SK-N-MC (cell line): ENCODE measurements around the gene ATP9B.
"Not testable (repeated sequence)": the region's sequence is repeated elsewhere in the genome, so short reads cannot be mapped to it uniquely, and the experiment has no call there.

Experiments
- DNase-seq: peaks from one replicate; pipeline ENCODE4 v3.0.0-alpha.2; 2011; ENCODE audit warnings: low read depth, low spot score
- H3K27ac ChIP-seq: fragments of 200-600 bp; sonication (generic); 2 replicates; pipeline ENCODE4 v1.5.1; 2016; ENCODE audit warnings: mixed run types
- H3K36me3 ChIP-seq: fragments of 200-600 bp; sonication (generic); 2 replicates; pipeline ENCODE4 v1.6.1; 2017; ENCODE audit warnings: antibody characterized with exemption, low read length, mixed read lengths; ENCODE audit not compliant: insufficient read depth
- H3K4me3 ChIP-seq: fragments of 200-600 bp; sonication (generic); 2 replicates; pipeline ENCODE4 v1.5.1; 2016
- H3K9ac ChIP-seq: fragments of 200-600 bp; sonication (generic); 2 replicates; pipeline ENCODE4 v1.8.0; 2017; ENCODE audit warnings: mixed run types, mixed read lengths; ENCODE audit not compliant: insufficient read length
- H3K9me3 ChIP-seq: fragments of 200-600 bp; sonication (generic); 2 replicates; pipeline ENCODE4 v1.6.1; 2017; ENCODE audit warnings: low read depth, mild to moderate bottlenecking, antibody characterized with exemption, low read length, moderate library complexity, mixed read lengths
- EZH2 ChIP-seq: fragments of 200-600 bp; sonication (generic); IDR thresholded peaks from one replicate; pipeline ENCODE4 v1.6.1; 2017; ENCODE audit warnings: antibody characterized with exemption
- FOXP2 ChIP-seq: optimal IDR thresholded peaks from 2 replicates; pipeline ENCODE3; 2011; ENCODE audit warnings: mild to moderate bottlenecking, moderate library complexity; ENCODE audit not compliant: insufficient read depth; ENCODE audit errors: extremely low read length, control extremely low read depth
- POLR2AphosphoS5 ChIP-seq: IDR thresholded peaks from 2 replicates; pipeline ENCODE4 v1.6.1; 2012; ENCODE audit warnings: mild to moderate bottlenecking, low read depth, low read length, borderline replicate concordance

The ATP9B gene

GRCh38 chr18:79318142-79318673 is 249.0 kb downstream of the ATP9B start:
- no peak for DNase-seq
- H3K27ac ChIP-seq = no peak overlapping the region
- H3K9me3 ChIP-seq = no peaks in the 10 kb centered on the region
- no peak overlapping the region for H3K4me3 ChIP-seq
- H3K9ac ChIP-seq = no peak overlapping the region
- H3K36me3 ChIP-seq = peaks cover 4% of the 10 kb centered on the region; the same call in 1 of the 2 replicates
- TF ChIP-seq POLR2AphosphoS5 = no peak
- TF ChIP-seq FOXP2 = no peak
- TF ChIP-seq EZH2 = no peak

- TF ChIP-seq FOXP2 (no peak), EZH2 (no peak), POLR2AphosphoS5 (no peak)
- Histone ChIP-seq H3K9me3 (no peaks in the 10 kb centered on the region), H3K36me3 (peaks cover 4% of the 10 kb centered on the region; the same call in 1 of the 2 replicates), H3K27ac (no peak overlapping the region), H3K9ac (no peak overlapping the region), H3K4me3 (no peak overlapping the region)
- DNase-seq = no peak
Observed at GRCh38 chr18:79320216-79320850, 251.1 kb downstream of the ATP9B start.

- no peaks in the 10 kb centered on the region for H3K9me3 ChIP-seq
- H3K9ac ChIP-seq = no peak overlapping the region
- no peak for TF ChIP-seq FOXP2
- no peak for TF ChIP-seq EZH2
- no peak for TF ChIP-seq POLR2AphosphoS5
- no peak overlapping the region for H3K27ac ChIP-seq
- no peak overlapping the region for H3K4me3 ChIP-seq
- H3K36me3 ChIP-seq = no peaks in the 10 kb centered on the region
- no peak for DNase-seq
Observed at GRCh38 chr18:79321625-79322405, 252.6 kb downstream of the ATP9B start.

- Histone ChIP-seq H3K4me3 (no peak overlapping the region), H3K9ac (no peak overlapping the region), H3K9me3 (no peaks in the 10 kb centered on the region), H3K36me3 (no peaks in the 10 kb centered on the region), H3K27ac (no peak overlapping the region)
- no peak for DNase-seq
- no peak for TF ChIP-seq FOXP2
- TF ChIP-seq POLR2AphosphoS5 = no peak
- TF ChIP-seq EZH2 = no peak
Observed at GRCh38 chr18:79322441-79322840, 253.2 kb downstream of the ATP9B start.

GRCh38 chr18:79323471-79323870 is 254.3 kb downstream of the ATP9B start:
- DNase-seq = no peak
- H3K9ac ChIP-seq = no peak overlapping the region

GRCh38 chr18:79326413-79327198 is 257.4 kb downstream of the ATP9B start:
- no peak for DNase-seq
- H3K9ac ChIP-seq = no peak overlapping the region
- H3K27ac ChIP-seq = no peak overlapping the region
- H3K36me3 ChIP-seq = no peaks in the 10 kb centered on the region
- H3K4me3 ChIP-seq = no peak overlapping the region
- H3K9me3 ChIP-seq = no peaks in the 10 kb centered on the region
- TF ChIP-seq POLR2AphosphoS5 = no peak
- no peak for TF ChIP-seq EZH2
- no peak for TF ChIP-seq FOXP2

More at GRCh38 chr18:79323471-79323870, 254.3 kb downstream of the ATP9B start:
- H3K27ac ChIP-seq = no peak overlapping the region
- no peaks in the 10 kb centered on the region for H3K9me3 ChIP-seq
- no peaks in the 10 kb centered on the region for H3K36me3 ChIP-seq
- no peak overlapping the region for H3K4me3 ChIP-seq
- TF ChIP-seq FOXP2 = no peak
- TF ChIP-seq POLR2AphosphoS5 = no peak
- no peak for TF ChIP-seq EZH2

GRCh38 chr18:79327199-79327721 is 258.1 kb downstream of the ATP9B start:
- Histone ChIP-seq H3K27ac (no peak overlapping the region), H3K4me3 (no peak overlapping the region), H3K36me3 (no peaks in the 10 kb centered on the region), H3K9ac (no peak overlapping the region), H3K9me3 (no peaks in the 10 kb centered on the region)
- DNase-seq = no peak
- no peak for TF ChIP-seq POLR2AphosphoS5
- TF ChIP-seq EZH2 = no peak
- TF ChIP-seq FOXP2 = no peak

- H3K36me3 ChIP-seq, H3K4me3 ChIP-seq, H3K9me3 ChIP-seq, H3K27ac ChIP-seq, H3K9ac ChIP-seq, DNase-seq: not testable (repeated sequence)
Observed at GRCh38 chr18:79327915-79328314, 258.7 kb downstream of the ATP9B start.
